Common myeloid progenitor, CD34-positive (primary cell): ENCODE results near the gene RAMP1.
"Not testable (repeated sequence)": the region's sequence is repeated elsewhere in the genome, so short reads cannot be mapped to it uniquely, and the experiment has no call there.

Experiments used
- CTCF ChIA-PET: fragments of 350-600 bp; sonication (Branson Sonifier 250); formaldehyde crosslinking; loops from one replicate; lab custom pipeline; 2021; ENCODE audit warnings: antibody characterized with exemption; lab: Charles Lee
- POLR2A ChIA-PET: fragments of 350-600 bp; sonication (Branson Sonifier 250); formaldehyde crosslinking; loops from one replicate; lab custom pipeline; 2021; ENCODE audit warnings: antibody characterized with exemption; lab: Charles Lee
- DNase-seq, 3 donors: peaks; one replicate each; pipeline versions ENCODE4 v3.0.0 to v3.0.0-alpha.2; 2013
- H3K27ac ChIP-seq, 2 experiments: 1 replicate in 1 of 2; 2 replicates in 1 of 2; pipeline ENCODE4 v1.7.0; 2013; ENCODE audit warnings: inconsistent platforms in 2 of 2, low read length in 2 of 2, mild to moderate bottlenecking in 2 of 2, low read depth in 1 of 2, moderate library complexity in 1 of 2; ENCODE audit not compliant: severe bottlenecking in 2 of 2, insufficient read depth in 1 of 2, poor library complexity in 1 of 2
- H3K27me3 ChIP-seq, 5 experiments: replicated peaks in 2 of 5; 1 replicate in 3 of 5; 2 replicates in 2 of 5; pipeline versions ENCODE4 v1.6.1 to v1.7.0; 2013; ENCODE audit warnings: low read length in 4 of 5, mild to moderate bottlenecking in 2 of 5, moderate library complexity in 2 of 5, inconsistent platforms in 1 of 5; ENCODE audit not compliant: insufficient read depth in 5 of 5, control insufficient read depth in 4 of 5
- H3K36me3 ChIP-seq, 4 experiments: 1 replicate in 2 of 4; 2 replicates in 2 of 4; pipeline versions ENCODE4 v1.6.1 to v1.7.0; 2013; ENCODE audit warnings: low read length in 3 of 4, control low read depth in 1 of 4, mild to moderate bottlenecking in 1 of 4; ENCODE audit not compliant: control insufficient read depth in 4 of 4, insufficient read depth in 4 of 4
- H3K4me1 ChIP-seq, 4 experiments: 1 replicate in 3 of 4; 2 replicates in 1 of 4; pipeline versions ENCODE4 v1.6.1 to v1.7.1; 2013; ENCODE audit warnings: low read length in 3 of 4, mild to moderate bottlenecking in 3 of 4, control low read depth in 1 of 4, inconsistent platforms in 1 of 4, moderate library complexity in 1 of 4; ENCODE audit not compliant: control insufficient read depth in 4 of 4, insufficient read depth in 4 of 4; ENCODE audit errors: control extremely low read depth in 1 of 4
- H3K4me3 ChIP-seq, 7 experiments: 1 replicate in 4 of 7; 2 replicates in 3 of 7; pipeline versions ENCODE4 v1.5.1 to v1.7.0; 2013; ENCODE audit warnings: mild to moderate bottlenecking in 7 of 7, low read length in 6 of 7, moderate library complexity in 6 of 7, inconsistent platforms in 2 of 7, low read depth in 2 of 7, control low read depth in 1 of 7; ENCODE audit not compliant: insufficient read depth in 4 of 7, control insufficient read depth in 1 of 7; ENCODE audit errors: extremely low read depth in 1 of 7
- H3K9me3 ChIP-seq, 5 experiments: 1 replicate in 4 of 5; 2 replicates in 1 of 5; pipeline versions ENCODE4 v1.6.1 to v1.7.1; 2013; ENCODE audit warnings: low read length in 4 of 5, mild to moderate bottlenecking in 2 of 5, inconsistent platforms in 1 of 5, low read depth in 1 of 5, moderate library complexity in 1 of 5; ENCODE audit not compliant: control insufficient read depth in 4 of 5, insufficient read depth in 2 of 5; ENCODE audit errors: control extremely low read depth in 1 of 5
- WGBS: methylation state at CpG from one replicate; pipeline ENCODE4 v1.1.5; 2013; ENCODE audit not compliant: insufficient coverage; 5-methylcytosine and 5-hydroxymethylcytosine counted together

RAMP1 gene

GRCh38 chr2:237866101-237866621 lies 6.7 kb downstream of the RAMP1 start:
- ChIA-PET POLR2A (no interaction called here), CTCF (interaction anchor here (0.6 to 1.0 kb wide), 2 partner anchors 37 to 88 kb away, joined by 3 read pairs; no protein-coding TSS in a partner anchor)
- H3K36me3 ChIP-seq = no peaks in the 10 kb centered on the region
- H3K4me1 ChIP-seq = peaks cover 0 to 21% (median 14%) of the 10 kb centered on the region in 4 experiments
- no peaks in the 10 kb centered on the region for H3K9me3 ChIP-seq
- peaks cover 0 to 3% (median 0%) of the 10 kb centered on the region in 5 experiments for H3K27me3 ChIP-seq
- DNase-seq = no peak
- WGBS = 91% methylated on average over 11 of the region's 13 CpGs
- no peak overlapping the region for H3K27ac ChIP-seq
- H3K4me3 ChIP-seq = no peak overlapping the region

- WGBS = 95% methylated on average over 9 of the region's 10 CpGs
- no peaks in the 10 kb centered on the region for H3K36me3 ChIP-seq
- H3K4me1 ChIP-seq = peaks cover 0 to 31% (median 19%) of the 10 kb centered on the region in 4 experiments
- POLR2A ChIA-PET = no interaction called here
- H3K9me3 ChIP-seq = no peaks in the 10 kb centered on the region
- no peak for DNase-seq
- peaks cover 0 to 3% (median 0%) of the 10 kb centered on the region in 5 experiments for H3K27me3 ChIP-seq
- CTCF ChIA-PET = interaction anchor here (0.6 to 0.8 kb wide), 2 partner anchors 9 to 177 kb away, joined by 3 to 4 read pairs; no protein-coding TSS in a partner anchor
- no peak overlapping the region for H3K4me3 ChIP-seq
- no peak overlapping the region for H3K27ac ChIP-seq
Measured at GRCh38 chr2:237867465-237867864, 8.0 kb downstream of the RAMP1 start.

GRCh38 chr2:237868074-237868473 lies 8.7 kb downstream of the RAMP1 start:
- H3K36me3 ChIP-seq, DNase-seq, H3K9me3 ChIP-seq, H3K27me3 ChIP-seq, POLR2A ChIA-PET, H3K4me3 ChIP-seq, H3K27ac ChIP-seq: not testable (repeated sequence)
- peaks cover 0 to 34% (median 21%) of the 10 kb centered on the region in 4 experiments for H3K4me1 ChIP-seq
- WGBS = 100% methylated on average over 2 of the region's 4 CpGs
- CTCF ChIA-PET = interaction anchor here (0.6 to 0.8 kb wide), 2 partner anchors 10 to 177 kb away, joined by 3 to 4 read pairs; no protein-coding TSS in a partner anchor

GRCh38 chr2:237868631-237869342 lies 9.4 kb downstream of the RAMP1 start:
- peak; percentile 36 to 81 (median 72) for DNase-seq
- POLR2A ChIA-PET = no interaction called here

GRCh38 chr2:237869343-237870102 lies 10.1 kb downstream of the RAMP1 start:
- CTCF ChIA-PET = interaction anchor here (2.1 kb wide), 1 partner anchor 11 kb away, joined by 5 read pairs; no protein-coding TSS in a partner anchor
- Histone ChIP-seq H3K36me3 (no peaks in the 10 kb centered on the region), H3K4me1 (peaks cover 0 to 45% (median 30%) of the 10 kb centered on the region in 4 experiments), H3K9me3 (no peaks in the 10 kb centered on the region), H3K27me3 (peaks cover 0 to 3% (median 0%) of the 10 kb centered on the region in 5 experiments), H3K4me3 (no peak overlapping the region), H3K27ac (no peak overlapping the region)
- 98% methylated on average over 18 of the region's 21 CpGs for WGBS
- DNase-seq = no peak
- POLR2A ChIA-PET = no interaction called here

More at GRCh38 chr2:237868631-237869342, 9.4 kb downstream of the RAMP1 start:
- Histone ChIP-seq H3K27me3 (peaks cover 0 to 3% (median 0%) of the 10 kb centered on the region in 5 experiments), H3K27ac (no peak overlapping the region), H3K36me3 (no peaks in the 10 kb centered on the region), H3K9me3 (no peaks in the 10 kb centered on the region), H3K4me1 (peaks cover 0 to 41% (median 27%) of the 10 kb centered on the region in 4 experiments), H3K4me3 (peak overlapping the region in 4 of 7 experiments; percentile 14 to 60 (median 38))
- CTCF ChIA-PET = interaction anchor here (2.1 kb wide), 1 partner anchor 10 kb away, joined by 5 read pairs; no protein-coding TSS in a partner anchor
- 35% methylated on average over 18 of the region's 22 CpGs for WGBS

- no peak overlapping the region for H3K27ac ChIP-seq
- no peak overlapping the region for H3K4me3 ChIP-seq
- H3K27me3 ChIP-seq = peaks cover 0 to 3% (median 0%) of the 10 kb centered on the region in 5 experiments
- DNase-seq = no peak
- H3K9me3 ChIP-seq = no peaks in the 10 kb centered on the region
- H3K36me3 ChIP-seq = no peaks in the 10 kb centered on the region
- 96% methylated on average over 8 of the region's 11 CpGs for WGBS
- POLR2A ChIA-PET = no interaction called here
- CTCF ChIA-PET = interaction anchor here (2.1 kb wide), 1 partner anchor 12 kb away, joined by 5 read pairs; no protein-coding TSS in a partner anchor
- peaks cover 0 to 45% (median 30%) of the 10 kb centered on the region in 4 experiments for H3K4me1 ChIP-seq
Measured at GRCh38 chr2:237870126-237870525, 10.7 kb downstream of the RAMP1 start.
